ENCODE results near the gene CLSTN2.

Gene CLSTN2

GRCh38 chr3:140365872-140366697, 431.1 kb downstream of the CLSTN2 start:
- Histone ChIP-seq H3K4me2 (ENCODE audit: low read length) (no peak overlapping the region), H3K36me3 (ENCODE audit: control insufficient read depth, low read length) (no peaks in the 10 kb centered on the region)

DNA sequence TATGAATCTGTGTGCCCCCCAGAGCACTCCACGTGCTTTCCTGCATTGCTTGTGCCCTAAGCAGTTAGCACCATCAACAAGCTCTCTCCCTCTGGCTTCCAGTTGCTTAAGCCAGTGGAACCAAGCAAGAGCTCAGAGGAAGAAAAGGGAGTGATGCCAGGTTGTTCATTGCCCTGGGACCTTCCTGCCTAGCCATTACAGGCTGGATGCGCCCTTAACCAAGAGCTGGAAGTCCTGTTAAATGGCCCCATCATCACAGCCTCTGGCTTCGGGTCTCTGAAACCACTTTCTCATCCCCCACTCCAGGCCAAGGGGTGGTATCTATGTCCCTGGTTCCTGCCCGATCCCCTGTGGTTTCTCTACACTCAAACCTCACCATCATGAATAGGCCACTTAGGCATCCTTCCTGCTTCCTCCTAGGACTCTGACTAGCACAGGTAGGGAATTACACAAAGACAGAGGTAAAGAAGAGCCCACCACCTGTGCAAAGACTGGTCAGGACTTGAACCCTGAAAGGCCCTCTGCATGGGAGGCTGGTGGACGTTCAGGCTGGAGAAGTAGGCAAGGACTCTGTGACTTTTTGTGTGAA, 433.3 kb downstream of the CLSTN2 start:
- no peak overlapping the region for H3K4me2 ChIP-seq (ENCODE audit: low read length)

More at GRCh38 chr3:140365872-140366697, 431.1 kb downstream of the CLSTN2 start:
- Histone ChIP-seq H4K20me1 (ENCODE audit: control insufficient read depth, insufficient read depth, low read depth, low read length) (no peaks in the 10 kb centered on the region), H3K27ac (ENCODE audit: low read depth, low read length) (no peak overlapping the region), H3K27me3 (ENCODE audit: control insufficient read depth, low read length) (no peaks in the 10 kb centered on the region), H3K9me2 (replicated peaks; ENCODE audit: control insufficient read depth, low read length) (no peaks in the 10 kb centered on the region), H3K4me3 (ENCODE audit: low read length) (no peak overlapping the region), H3K9me3 (ENCODE audit: control insufficient read depth, insufficient read depth, low read length) (no peaks in the 10 kb centered on the region), H3F3A (ENCODE audit: control insufficient read depth, insufficient read depth) (no peaks in the 10 kb centered on the region), H3K79me2 (ENCODE audit: control insufficient read depth, low read length) (no peaks in the 10 kb centered on the region), H3K4me1 (ENCODE audit: control insufficient read depth, low read length) (no peaks in the 10 kb centered on the region)
- no peak for TF ChIP-seq EZH2phosphoT487 (IDR thresholded peaks at IDR 0.05; ENCODE audit: borderline replicate concordance, low read length)
- no peak for TF ChIP-seq CTCF (IDR thresholded peaks at IDR 0.05; ENCODE audit: low read depth, low read length, poor library complexity, severe bottlenecking)

DNA sequence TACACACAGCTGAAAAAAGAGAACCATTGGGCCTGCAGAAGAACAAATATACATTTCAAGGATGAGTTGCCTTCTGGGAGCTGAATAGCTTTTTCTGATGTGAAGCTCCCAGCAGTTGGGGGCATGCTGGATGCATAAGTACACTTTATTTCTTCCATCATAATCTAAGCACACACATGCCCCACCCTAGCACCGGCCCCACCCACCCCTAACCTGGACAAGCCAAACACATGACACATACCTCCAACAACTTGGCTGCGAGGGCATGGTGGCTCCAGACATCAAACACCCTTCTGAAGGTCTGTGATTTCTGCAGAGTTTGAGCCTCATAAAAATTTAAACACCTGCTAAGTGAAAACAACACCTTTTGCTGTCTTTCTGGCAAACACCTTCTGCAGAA, 435.7 kb downstream of the CLSTN2 start:
- TF ChIP-seq CTCF (IDR thresholded peaks at IDR 0.05; ENCODE audit: low read depth, low read length, poor library complexity, severe bottlenecking) (no peak), EZH2phosphoT487 (IDR thresholded peaks at IDR 0.05; ENCODE audit: borderline replicate concordance, low read length) (no peak)
- no peaks in the 10 kb centered on the region for H3K9me3 ChIP-seq (ENCODE audit: control insufficient read depth, insufficient read depth, low read length)

More for the DNA sequence above, 433.3 kb downstream of the CLSTN2 start:
- no peaks in the 10 kb centered on the region for H3K36me3 ChIP-seq (ENCODE audit: control insufficient read depth, low read length)
- no peaks in the 10 kb centered on the region for H3K9me2 ChIP-seq (replicated peaks; ENCODE audit: control insufficient read depth, low read length)
- TF ChIP-seq EZH2phosphoT487 (IDR thresholded peaks at IDR 0.05; ENCODE audit: borderline replicate concordance, low read length) = no peak
- TF ChIP-seq CTCF (IDR thresholded peaks at IDR 0.05; ENCODE audit: low read depth, low read length, poor library complexity, severe bottlenecking) = no peak
- H3K4me1 ChIP-seq (ENCODE audit: control insufficient read depth, low read length) = no peaks in the 10 kb centered on the region
- no peaks in the 10 kb centered on the region for H3K79me2 ChIP-seq (ENCODE audit: control insufficient read depth, low read length)
- H3F3A ChIP-seq (ENCODE audit: control insufficient read depth, insufficient read depth) = no peaks in the 10 kb centered on the region
- no peaks in the 10 kb centered on the region for H3K27me3 ChIP-seq (ENCODE audit: control insufficient read depth, low read length)
- no peaks in the 10 kb centered on the region for H4K20me1 ChIP-seq (ENCODE audit: control insufficient read depth, insufficient read depth, low read depth, low read length)
- no peaks in the 10 kb centered on the region for H3K9me3 ChIP-seq (ENCODE audit: control insufficient read depth, insufficient read depth, low read length)
- no peak overlapping the region for H3K4me3 ChIP-seq (ENCODE audit: low read length)
- no peak overlapping the region for H3K27ac ChIP-seq (ENCODE audit: low read depth, low read length)

More for the DNA sequence above, 435.7 kb downstream of the CLSTN2 start:
- Histone ChIP-seq H3K36me3 (ENCODE audit: control insufficient read depth, low read length) (no peaks in the 10 kb centered on the region), H3K4me1 (ENCODE audit: control insufficient read depth, low read length) (no peaks in the 10 kb centered on the region), H3K27me3 (ENCODE audit: control insufficient read depth, low read length) (peaks cover 2% of the 10 kb centered on the region; the same call in 1 of the 2 replicates), H3K4me2 (ENCODE audit: low read length) (no peak overlapping the region), H3F3A (ENCODE audit: control insufficient read depth, insufficient read depth) (no peaks in the 10 kb centered on the region), H3K4me3 (ENCODE audit: low read length) (no peak overlapping the region), H3K9me2 (replicated peaks; ENCODE audit: control insufficient read depth, low read length) (no peaks in the 10 kb centered on the region), H3K79me2 (ENCODE audit: control insufficient read depth, low read length) (no peaks in the 10 kb centered on the region), H3K27ac (ENCODE audit: low read depth, low read length) (no peak overlapping the region), H4K20me1 (ENCODE audit: control insufficient read depth, insufficient read depth, low read depth, low read length) (no peaks in the 10 kb centered on the region)

Measured in DOHH2 (cell line).